ENCODE measurements around the gene CA4.

Gene CA4

GRCh38 chr17:60158751-60159478, 9.1 kb downstream of the CA4 start:
- H3K4me1 ChIP-seq = peaks cover 30 to 47% (median 40%) of the 10 kb centered on the region in 10 experiments
- no peak for TF ChIP-seq Cebpa-rat (IDR thresholded peaks at IDR 0.05)
- H3K4me3 ChIP-seq = no peak overlapping the region
- no peaks in the 10 kb centered on the region for H3K9me3 ChIP-seq (replicated peaks in 1 of 11)
- no peak overlapping the region for H3K9ac ChIP-seq
- no peak overlapping the region for H3K27ac ChIP-seq
- H3K27me3 ChIP-seq = no peaks in the 10 kb centered on the region
- no peaks in the 10 kb centered on the region for H3K36me3 ChIP-seq
- no peak overlapping the region for H3K4me2 ChIP-seq
- no peaks in the 10 kb centered on the region for H4K20me1 ChIP-seq

GRCh38 chr17:60159479-60159866, 9.7 kb downstream of the CA4 start:
- no peaks in the 10 kb centered on the region for H3K27me3 ChIP-seq
- no peak overlapping the region for H3K9ac ChIP-seq
- no peaks in the 10 kb centered on the region for H3K36me3 ChIP-seq
- H3K4me1 ChIP-seq = peaks cover 29 to 46% (median 38%) of the 10 kb centered on the region in 10 experiments
- no peak overlapping the region for H3K4me2 ChIP-seq
- H3K4me3 ChIP-seq = no peak overlapping the region
- no peak overlapping the region for H3K27ac ChIP-seq
- H4K20me1 ChIP-seq = no peaks in the 10 kb centered on the region
- no peaks in the 10 kb centered on the region for H3K9me3 ChIP-seq (replicated peaks in 1 of 11)
- TF ChIP-seq Cebpa-rat (IDR thresholded peaks at IDR 0.05) = no peak

GRCh38 chr17:60160829-60161501, 11.2 kb downstream of the CA4 start:
- no peaks in the 10 kb centered on the region for H4K20me1 ChIP-seq
- H3K4me3 ChIP-seq = no peak overlapping the region
- H3K27ac ChIP-seq = no peak overlapping the region
- peaks cover 22 to 47% (median 39%) of the 10 kb centered on the region in 10 experiments for H3K4me1 ChIP-seq
- no peak overlapping the region for H3K9ac ChIP-seq
- no peaks in the 10 kb centered on the region for H3K27me3 ChIP-seq
- no peaks in the 10 kb centered on the region for H3K36me3 ChIP-seq
- peak overlapping the region; percentile 27 to 77 (median 66) for H3K4me2 ChIP-seq
- TF ChIP-seq Cebpa-rat (IDR thresholded peaks at IDR 0.05) = no peak
- H3K9me3 ChIP-seq (replicated peaks in 1 of 11) = no peaks in the 10 kb centered on the region

GRCh38 chr17:60161598-60162330, 12.0 kb downstream of the CA4 start:
- H3K27me3 ChIP-seq = no peaks in the 10 kb centered on the region
- H3K4me1 ChIP-seq = peaks cover 22 to 52% (median 46%) of the 10 kb centered on the region in 10 experiments
- peak overlapping the region; percentile 27 to 77 (median 66); a peak in 21 of 22 replicates for H3K4me2 ChIP-seq
- TF ChIP-seq Cebpa-rat (IDR thresholded peaks at IDR 0.05) = no peak
- no peaks in the 10 kb centered on the region for H3K36me3 ChIP-seq
- peak overlapping the region in 5 of 11 experiments; percentile 1 to 42 (median 14); a peak in 5 of 22 replicates for H3K27ac ChIP-seq
- no peaks in the 10 kb centered on the region for H4K20me1 ChIP-seq
- peak overlapping the region in 1 of 11 experiments; percentile 19; a peak in 1 of 22 replicates for H3K9ac ChIP-seq
- H3K4me3 ChIP-seq = no peak overlapping the region
- H3K9me3 ChIP-seq (replicated peaks in 1 of 11) = no peaks in the 10 kb centered on the region

GRCh38 chr17:60163108-60163784, 13.5 kb downstream of the CA4 start:
- Histone ChIP-seq H3K9ac (no peak overlapping the region), H3K27ac (0 out of 22 replicates have a peak overlapping the region, but pooled peaks of 1 of the 11 experiments have one; percentile 5), H3K27me3 (no peaks in the 10 kb centered on the region), H3K4me2 (peak overlapping the region in 9 of 11 experiments; percentile 10 to 77 (median 39); a peak in 15 of 22 replicates), H3K4me3 (no peak overlapping the region), H3K36me3 (no peaks in the 10 kb centered on the region), H3K4me1 (peaks cover 22 to 64% (median 47%) of the 10 kb centered on the region in 10 experiments), H4K20me1 (no peaks in the 10 kb centered on the region), H3K9me3 (replicated peaks in 1 of 11) (no peaks in the 10 kb centered on the region)
- no peak for TF ChIP-seq Cebpa-rat (IDR thresholded peaks at IDR 0.05)

- Histone ChIP-seq H3K27ac (no peak overlapping the region), H3K36me3 (no peaks in the 10 kb centered on the region), H3K9me3 (replicated peaks in 1 of 11) (no peaks in the 10 kb centered on the region), H4K20me1 (no peaks in the 10 kb centered on the region), H3K4me3 (no peak overlapping the region), H3K4me1 (peaks cover 22 to 64% (median 47%) of the 10 kb centered on the region in 10 experiments), H3K9ac (no peak overlapping the region; a peak in 1 of 22 replicates), H3K4me2 (no peak overlapping the region), H3K27me3 (no peaks in the 10 kb centered on the region)
- no peak for TF ChIP-seq Cebpa-rat (IDR thresholded peaks at IDR 0.05)
Measured at GRCh38 chr17:60164164-60164563, 14.4 kb downstream of the CA4 start.

GRCh38 chr17:60164697-60165096, 14.9 kb downstream of the CA4 start:
- no peaks in the 10 kb centered on the region for H4K20me1 ChIP-seq
- no peak overlapping the region for H3K4me2 ChIP-seq
- no peaks in the 10 kb centered on the region for H3K9me3 ChIP-seq (replicated peaks in 1 of 11)
- no peak overlapping the region for H3K27ac ChIP-seq
- TF ChIP-seq Cebpa-rat (IDR thresholded peaks at IDR 0.05) = no peak
- no peaks in the 10 kb centered on the region for H3K27me3 ChIP-seq
- H3K9ac ChIP-seq = no peak overlapping the region
- no peak overlapping the region for H3K4me3 ChIP-seq
- H3K36me3 ChIP-seq = no peaks in the 10 kb centered on the region
- H3K4me1 ChIP-seq = peaks cover 24 to 69% (median 51%) of the 10 kb centered on the region in 10 experiments

- Histone ChIP-seq H4K20me1 (no peaks in the 10 kb centered on the region), H3K4me1 (peaks cover 29 to 74% (median 57%) of the 10 kb centered on the region in 10 experiments), H3K27me3 (no peaks in the 10 kb centered on the region), H3K4me3 (no peak overlapping the region), H3K9me3 (replicated peaks in 1 of 11) (no peaks in the 10 kb centered on the region), H3K36me3 (no peaks in the 10 kb centered on the region), H3K4me2 (peak overlapping the region in 4 of 11 experiments; percentile 29 to 75 (median 54); a peak in 5 of 22 replicates), H3K9ac (0 out of 22 replicates have a peak overlapping the region, but pooled peaks of 1 of the 11 experiments have one; percentile 25), H3K27ac (no peak overlapping the region)
- TF ChIP-seq Cebpa-rat (IDR thresholded peaks at IDR 0.05) = no peak
Measured at GRCh38 chr17:60165223-60165622, 15.4 kb downstream of the CA4 start.
